Chondrocyte (in vitro differentiated cells): Measurements from ENCODE around the gene INPP4B. TPM values are rescaled to one million over a fixed set of nuclear protein-coding genes. Genes with fewer than 3 reads are reported as not detected.
A peak's percentile ranks its signal among the peaks of the same experiment; 100 is the strongest.

Experiments
- DNase-seq: peaks from one replicate; pipeline ENCODE4 v3.0.0; 2021; ENCODE audit warnings: mixed read lengths, low spot score
- H3K27ac Mint-ChIP-seq: one replicate; pipeline ENCODE4 v1.8.0; 2021; ENCODE audit warnings: mild to moderate bottlenecking, moderate library complexity, mixed read lengths; ENCODE audit not compliant: unreplicated experiment
- H3K27me3 Mint-ChIP-seq: 2 replicates; pipeline ENCODE4 v1.8.0; 2021; ENCODE audit warnings: low read depth, mixed read lengths
- H3K36me3 Mint-ChIP-seq: 2 replicates; pipeline ENCODE4 v1.8.0; 2021; ENCODE audit warnings: low read depth, mixed read lengths
- H3K4me1 Mint-ChIP-seq: 2 replicates; pipeline ENCODE4 v1.8.0; 2021; ENCODE audit warnings: low read depth, mild to moderate bottlenecking, mixed read lengths
- H3K4me3 Mint-ChIP-seq: one replicate; pipeline ENCODE4 v1.8.0; 2021; ENCODE audit warnings: mild to moderate bottlenecking, moderate library complexity, mixed read lengths; ENCODE audit not compliant: unreplicated experiment
- H3K9me3 Mint-ChIP-seq: 2 replicates; pipeline ENCODE4 v1.8.0; 2021; ENCODE audit warnings: low read depth, mixed read lengths
- CTCF ChIP-seq: fragments of 200-600 bp; sonication (generic); IDR thresholded peaks from 2 replicates; pipeline ENCODE4 v1.5.0; 2021; ENCODE audit warnings: antibody characterized with exemption, mild to moderate bottlenecking, moderate library complexity
- total RNA-seq: library from RNA; stranded (reverse); gene quantifications from 3 replicates; pipeline ENCODE4 v1.2.1, GENCODE V29; 2021

INPP4B gene
- total RNA-seq, 1 donor from 2014 or later, result 30.0 TPM

GRCh38 chr4:142378179-142378578, 467.9 kb downstream of the INPP4B start:
- no peaks in the 10 kb centered on the region for H3K9me3 Mint-ChIP-seq
- TF ChIP-seq CTCF, result no peak
- H3K36me3 Mint-ChIP-seq, result no peaks in the 10 kb centered on the region
- H3K27ac Mint-ChIP-seq, result peak overlapping the region; percentile 96
- no peaks in the 10 kb centered on the region for H3K27me3 Mint-ChIP-seq
- H3K4me3 Mint-ChIP-seq, result no peak overlapping the region
- peaks cover 63% of the 10 kb centered on the region for H3K4me1 Mint-ChIP-seq
- no peak for DNase-seq

DNA sequence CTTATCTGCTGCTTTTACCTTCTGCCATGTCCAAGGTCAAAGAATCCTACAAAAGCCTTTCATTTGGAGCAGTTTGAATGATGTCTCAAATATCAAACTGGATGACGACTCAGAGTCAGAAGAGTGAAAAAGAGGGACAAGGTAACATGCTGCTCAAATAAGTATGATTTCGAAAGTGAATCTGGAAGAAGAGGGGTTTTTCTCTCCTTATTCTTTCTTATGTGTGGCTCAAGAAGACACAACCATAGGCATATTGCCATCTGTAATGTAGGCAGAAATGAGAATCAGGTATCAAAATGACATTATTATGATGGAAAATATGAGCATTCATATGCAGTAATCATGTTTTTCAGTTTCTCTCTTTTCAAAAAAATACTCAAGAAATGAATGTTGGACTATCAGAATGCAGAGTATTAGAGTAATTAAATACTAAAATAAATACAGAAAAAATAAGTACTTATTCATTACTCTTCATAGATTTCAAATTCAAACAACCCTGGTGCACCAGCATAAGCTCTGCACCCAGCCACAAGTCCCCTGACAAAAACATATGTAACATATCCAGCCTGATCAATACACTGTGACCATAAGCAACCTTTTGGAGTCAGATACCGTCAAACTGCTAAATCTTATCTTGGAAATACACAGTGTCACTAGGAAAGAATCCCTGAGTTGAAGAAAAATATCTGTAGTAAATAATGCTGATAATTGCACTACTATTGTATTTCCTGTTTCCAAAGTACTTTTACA, 468.6 kb downstream of the INPP4B start:
- TF ChIP-seq CTCF, result no peak
- Mint-ChIP-seq H3K4me1 (peaks cover 68% of the 10 kb centered on the region), H3K9me3 (no peaks in the 10 kb centered on the region), H3K27me3 (no peaks in the 10 kb centered on the region), H3K36me3 (no peaks in the 10 kb centered on the region), H3K27ac (peak overlapping the region; percentile 96), H3K4me3 (no peak overlapping the region)
- no peak for DNase-seq

DNA sequence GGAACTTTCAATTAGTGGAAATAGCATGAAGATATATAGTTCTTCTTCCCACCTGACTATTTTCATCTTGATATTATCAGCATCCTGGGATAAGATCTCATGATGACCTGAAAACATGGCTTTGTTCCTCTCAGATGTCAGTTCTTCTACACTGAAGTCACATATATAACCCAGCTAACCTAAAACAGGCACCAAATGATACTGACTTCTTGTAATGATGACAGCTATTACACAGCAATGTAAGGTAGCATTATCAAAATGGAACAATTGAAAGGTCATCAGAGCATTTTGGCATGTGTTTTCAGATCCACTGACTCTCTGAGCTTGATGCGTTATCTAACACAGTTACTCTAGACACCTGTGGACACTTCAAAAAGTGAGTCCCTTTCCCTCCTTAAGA, 469.9 kb downstream of the INPP4B start:
- Mint-ChIP-seq H3K27ac (no peak overlapping the region), H3K9me3 (peaks cover under 1% of the 10 kb centered on the region), H3K4me3 (no peak overlapping the region), H3K36me3 (peaks cover 2% of the 10 kb centered on the region), H3K27me3 (no peaks in the 10 kb centered on the region), H3K4me1 (peaks cover 78% of the 10 kb centered on the region)
- no peak for TF ChIP-seq CTCF
- no peak for DNase-seq

GRCh38 chr4:142373610-142374009, 472.5 kb downstream of the INPP4B start:
- Mint-ChIP-seq H3K9me3 (peaks cover 11% of the 10 kb centered on the region), H3K27me3 (no peaks in the 10 kb centered on the region), H3K4me1 (peaks cover 60% of the 10 kb centered on the region), H3K36me3 (peaks cover 8% of the 10 kb centered on the region), H3K4me3 (no peak overlapping the region), H3K27ac (peak overlapping the region; percentile 68)
- TF ChIP-seq CTCF, result no peak
- no peak for DNase-seq

DNA sequence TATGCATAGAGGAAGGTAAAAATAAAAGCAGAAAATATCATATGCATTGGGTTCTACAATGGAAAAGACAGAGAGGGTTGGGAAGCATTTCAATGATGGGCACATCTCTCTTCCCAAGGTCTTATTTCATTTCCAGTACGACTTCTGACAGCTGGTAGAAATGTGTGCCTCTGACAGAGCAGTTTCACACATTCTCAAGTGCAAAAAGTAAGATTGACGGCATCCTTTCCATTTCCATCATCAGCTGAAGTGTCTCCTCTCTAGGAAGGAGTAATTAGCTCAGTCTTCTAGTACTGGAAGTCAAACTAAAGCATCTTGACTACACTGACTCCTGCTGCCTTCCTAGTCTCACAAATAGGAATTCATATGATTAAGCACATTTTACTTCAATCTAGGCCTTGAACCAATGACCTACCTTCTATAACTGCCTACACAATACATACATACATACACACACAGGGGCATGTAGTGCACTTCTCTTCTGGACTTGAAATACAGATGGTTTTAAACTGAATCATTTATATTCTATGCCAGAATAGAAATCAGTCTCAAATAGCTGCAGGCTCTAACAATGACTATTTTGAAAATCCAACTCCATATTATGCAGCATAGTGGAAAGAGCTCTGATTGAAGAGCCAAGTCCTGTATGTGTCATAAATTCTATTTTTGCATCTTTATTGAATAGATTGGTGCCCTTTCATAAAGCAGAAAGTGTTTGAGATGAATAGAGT, 473.4 kb downstream of the INPP4B start:
- H3K36me3 Mint-ChIP-seq, result peaks cover 8% of the 10 kb centered on the region
- H3K9me3 Mint-ChIP-seq, result peaks cover 13% of the 10 kb centered on the region
- no peak for DNase-seq
- H3K4me1 Mint-ChIP-seq, result peaks cover 56% of the 10 kb centered on the region
- H3K4me3 Mint-ChIP-seq, result no peak overlapping the region
- no peak for TF ChIP-seq CTCF
- H3K27me3 Mint-ChIP-seq, result no peaks in the 10 kb centered on the region
- H3K27ac Mint-ChIP-seq, result peak overlapping the region; percentile 20
